Measurements from ENCODE around the gene DISP2.

The DISP2 gene

GRCh38 chr15:40340038-40340739, 17.8 kb upstream of the DISP2 start (continued):
- TF ChIP-seq ZNF398 (tag by site-specific recombination; IDR thresholded peaks at IDR 0.05) (no peak), ZNF747 (tag by site-specific recombination; IDR thresholded peaks at IDR 0.05) (no peak), ZIC2 (tag by site-specific recombination; IDR thresholded peaks at IDR 0.05) (peak; percentile 84), IKZF3 (tag by site-specific recombination; IDR thresholded peaks at IDR 0.05) (peak; percentile 65; the same call in 1 of the 2 replicates), ZNF670 (tag by site-specific recombination; IDR thresholded peaks at IDR 0.05; ENCODE audit: low read depth) (no peak), GLIS2 (tag by site-specific recombination; IDR thresholded peaks at IDR 0.05) (peak; percentile 65), ZNF169 (tag by site-specific recombination; IDR thresholded peaks at IDR 0.05) (no peak), ZBTB1 (tag by site-specific recombination; IDR thresholded peaks at IDR 0.05) (no peak), ZNF544 (tag by site-specific recombination; IDR thresholded peaks at IDR 0.05) (no peak), ZNF621 (tag by site-specific recombination; IDR thresholded peaks at IDR 0.05) (no peak), ZNF560 (tag by site-specific recombination; IDR thresholded peaks at IDR 0.05; ENCODE audit: borderline replicate concordance) (no peak), ZNF362 (tag by site-specific recombination; IDR thresholded peaks at IDR 0.05) (no peak), SP3 (tag by site-specific recombination; IDR thresholded peaks at IDR 0.05) (no peak), ZNF571 (tag by site-specific recombination; IDR thresholded peaks at IDR 0.05) (no peak), KLF17 (tag by site-specific recombination; IDR thresholded peaks at IDR 0.05) (no peak), ZSCAN30 (tag by site-specific recombination; IDR thresholded peaks at IDR 0.05) (no peak), ZNF529 (tag by site-specific recombination; IDR thresholded peaks at IDR 0.05; ENCODE audit: insufficient replicate concordance) (no peak), HOXA7 (CRISPR knock-in tag; IDR thresholded peaks at IDR 0.05; ENCODE audit: borderline replicate concordance) (no peak), TRIM28 (IDR thresholded peaks at IDR 0.05; ENCODE audit: borderline replicate concordance, low read length) (no peak), ZNF514 (tag by site-specific recombination; IDR thresholded peaks at IDR 0.05) (no peak), ZBTB7A (tag by site-specific recombination; IDR thresholded peaks at IDR 0.05; ENCODE audit: low read depth) (no peak), ZNF701 (tag by site-specific recombination; IDR thresholded peaks at IDR 0.05) (no peak), ZFP69B (tag by site-specific recombination; IDR thresholded peaks at IDR 0.05) (no peak), ZNF148 (tag by site-specific recombination; IDR thresholded peaks at IDR 0.05; ENCODE audit: borderline replicate concordance) (no peak), ZNF510 (tag by site-specific recombination; IDR thresholded peaks at IDR 0.05; ENCODE audit: insufficient replicate concordance) (no peak), ZBTB48 (tag by site-specific recombination; IDR thresholded peaks at IDR 0.05) (no peak)
- TF ChIP-seq, protein P1, sequence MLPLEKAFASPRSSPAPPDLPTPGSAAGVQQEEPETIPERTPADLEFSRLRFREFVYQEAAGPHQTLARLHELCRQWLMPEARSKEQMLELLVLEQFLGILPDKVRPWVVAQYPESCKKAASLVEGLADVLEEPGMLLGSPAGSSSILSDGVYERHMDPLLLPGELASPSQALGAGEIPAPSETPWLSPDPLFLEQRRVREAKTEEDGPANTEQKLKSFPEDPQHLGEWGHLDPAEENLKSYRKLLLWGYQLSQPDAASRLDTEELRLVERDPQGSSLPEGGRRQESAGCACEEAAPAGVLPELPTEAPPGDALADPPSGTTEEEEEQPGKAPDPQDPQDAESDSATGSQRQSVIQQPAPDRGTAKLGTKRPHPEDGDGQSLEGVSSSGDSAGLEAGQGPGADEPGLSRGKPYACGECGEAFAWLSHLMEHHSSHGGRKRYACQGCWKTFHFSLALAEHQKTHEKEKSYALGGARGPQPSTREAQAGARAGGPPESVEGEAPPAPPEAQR (tag by site-specific recombination; IDR thresholded peaks at IDR 0.05) = no peak
- TF ChIP-seq, protein P2, sequence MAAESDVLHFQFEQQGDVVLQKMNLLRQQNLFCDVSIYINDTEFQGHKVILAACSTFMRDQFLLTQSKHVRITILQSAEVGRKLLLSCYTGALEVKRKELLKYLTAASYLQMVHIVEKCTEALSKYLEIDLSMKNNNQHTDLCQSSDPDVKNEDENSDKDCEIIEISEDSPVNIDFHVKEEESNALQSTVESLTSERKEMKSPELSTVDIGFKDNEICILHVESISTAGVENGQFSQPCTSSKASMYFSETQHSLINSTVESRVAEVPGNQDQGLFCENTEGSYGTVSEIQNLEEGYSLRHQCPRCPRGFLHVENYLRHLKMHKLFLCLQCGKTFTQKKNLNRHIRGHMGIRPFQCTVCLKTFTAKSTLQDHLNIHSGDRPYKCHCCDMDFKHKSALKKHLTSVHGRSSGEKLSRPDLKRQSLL (tag by site-specific recombination; IDR thresholded peaks at IDR 0.05) = no peak
- TF ChIP-seq, protein P3, sequence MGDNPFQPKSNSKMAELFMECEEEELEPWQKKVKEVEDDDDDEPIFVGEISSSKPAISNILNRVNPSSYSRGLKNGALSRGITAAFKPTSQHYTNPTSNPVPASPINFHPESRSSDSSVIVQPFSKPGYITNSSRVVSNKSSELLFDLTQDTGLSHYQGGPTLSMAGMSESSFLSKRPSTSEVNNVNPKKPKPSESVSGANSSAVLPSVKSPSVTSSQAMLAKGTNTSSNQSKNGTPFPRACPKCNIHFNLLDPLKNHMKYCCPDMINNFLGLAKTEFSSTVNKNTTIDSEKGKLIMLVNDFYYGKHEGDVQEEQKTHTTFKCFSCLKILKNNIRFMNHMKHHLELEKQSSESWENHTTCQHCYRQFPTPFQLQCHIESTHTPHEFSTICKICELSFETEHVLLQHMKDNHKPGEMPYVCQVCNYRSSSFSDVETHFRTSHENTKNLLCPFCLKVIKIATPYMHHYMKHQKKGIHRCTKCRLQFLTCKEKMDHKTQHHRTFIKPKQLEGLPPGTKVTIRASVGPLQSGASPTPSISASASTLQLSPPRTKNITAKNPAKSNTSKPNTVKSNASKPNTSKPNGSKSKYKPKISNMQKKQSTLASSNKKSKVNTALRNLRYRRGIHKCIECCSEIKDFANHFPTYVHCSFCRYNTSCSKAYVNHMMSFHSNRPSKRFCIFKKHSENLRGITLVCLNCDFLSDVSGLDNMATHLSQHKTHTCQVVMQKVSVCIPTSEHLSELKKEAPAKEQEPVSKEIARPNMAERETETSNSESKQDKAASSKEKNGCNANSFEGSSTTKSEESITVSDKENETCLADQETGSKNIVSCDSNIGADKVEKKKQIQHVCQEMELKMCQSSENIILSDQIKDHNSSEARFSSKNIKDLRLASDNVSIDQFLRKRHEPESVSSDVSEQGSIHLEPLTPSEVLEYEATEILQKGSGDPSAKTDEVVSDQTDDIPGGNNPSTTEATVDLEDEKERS (tag by site-specific recombination; IDR thresholded peaks at IDR 0.05) = no peak

All from HEK293 (cell line).